GM23338 (cell line): ENCODE results near the gene RAD51B.

Experiments
- CREB1 ChIP-seq: fragments of 250-450 bp; sonication (Bioruptor Pico); IDR thresholded peaks from 2 replicates; pipeline ENCODE4 v1.5.0; 2020; ENCODE audit warnings: low read depth, mild to moderate bottlenecking, moderate library complexity
- CTCF ChIP-seq, 2 experiments: fragments of 200-600 bp in 1 of 2; sonication (generic) in 1 of 2; conservative IDR thresholded peaks; 2 replicates each; pipeline versions ENCODE4 v1.5.1 to v1.6.1; 2016 to 2017; ENCODE audit warnings: antibody characterized with exemption in 2 of 2, low read depth in 2 of 2, mild to moderate bottlenecking in 2 of 2, moderate library complexity in 1 of 2
- ETS1 ChIP-seq: IDR thresholded peaks from 2 replicates; pipeline ENCODE4 v1.6.1; 2016; ENCODE audit warnings: antibody characterized with exemption
- EZH2 ChIP-seq: fragments of 200-600 bp; sonication (generic); IDR thresholded peaks from one replicate; pipeline ENCODE4 v1.8.0; 2017; ENCODE audit warnings: antibody characterized with exemption, mild to moderate bottlenecking, low read depth; ENCODE audit not compliant: unreplicated experiment
- POLR2AphosphoS5 ChIP-seq: IDR thresholded peaks from 2 replicates; pipeline ENCODE4 v1.6.1; 2016; ENCODE audit warnings: antibody characterized with exemption, low read depth
- REST ChIP-seq: IDR thresholded peaks from one replicate; pipeline ENCODE4 v1.6.1; 2018; ENCODE audit warnings: antibody characterized with exemption; ENCODE audit not compliant: unreplicated experiment
- ZNF331 ChIP-seq: fragments of 250-450 bp; sonication (Bioruptor Pico); IDR thresholded peaks from 2 replicates; pipeline ENCODE4 v1.5.0; 2020; ENCODE audit warnings: low read depth, mild to moderate bottlenecking, moderate library complexity

GRCh38 chr14:68497011-68497410 lies 677.4 kb downstream of the RAD51B start:
- no peak for TF ChIP-seq CREB1 (CRISPR knock-in tag)
- TF ChIP-seq CTCF (conservative IDR thresholded peaks at IDR 0.05; ENCODE audit: low read depth in 2 of 2), result no peak
- TF ChIP-seq POLR2AphosphoS5, result no peak
- TF ChIP-seq EZH2, result no peak
- no peak for TF ChIP-seq ETS1
- TF ChIP-seq REST, result no peak
- TF ChIP-seq ZNF331 (CRISPR knock-in tag), result no peak
